HG03196 (cell line): ENCODE results near the gene TCEA2.

Experiments
- ATAC-seq: cut with Tn5 transposase; IDR thresholded peaks from one replicate; pipeline ENCODE4 v1.9.1; 2021; ENCODE audit not compliant: unreplicated experiment

The TCEA2 gene

GRCh38 chr20:64035066-64035932 lies 27.7 kb upstream of the TCEA2 start:
- ATAC-seq, result no peak

- no peak for ATAC-seq
These were observed 27.1 kb upstream of the TCEA2 start, which contains the start of gene C20orf204 for GRCh38 chr20:64035933-64036345. C20orf204 (plus strand) TSS chr20:64036182; CDS start chr20:64036324, 142 bp downstream.

- no peak for ATAC-seq
These were observed 26.4 kb upstream of the TCEA2 start for GRCh38 chr20:64036346-64037198.

GRCh38 chr20:64037199-64037497 lies 25.9 kb upstream of the TCEA2 start:
- no peak for ATAC-seq

GRCh38 chr20:64037498-64038213 lies 25.3 kb upstream of the TCEA2 start:
- ATAC-seq, result no peak

- no peak for ATAC-seq
These were observed 24.8 kb upstream of the TCEA2 start for GRCh38 chr20:64038224-64038564.

- ATAC-seq, result no peak
These were observed 24.3 kb upstream of the TCEA2 start for GRCh38 chr20:64038565-64039292.

- no peak for ATAC-seq
These were observed 23.5 kb upstream of the TCEA2 start for GRCh38 chr20:64039293-64040160.

- no peak for ATAC-seq
These were observed 22.6 kb upstream of the TCEA2 start for GRCh38 chr20:64040231-64041039.

- ATAC-seq, result no peak
These were observed 21.8 kb upstream of the TCEA2 start for GRCh38 chr20:64041040-64041780.

GRCh38 chr20:64041781-64042053 lies 21.3 kb upstream of the TCEA2 start:
- no peak for ATAC-seq

- no peak for ATAC-seq
These were observed 20.8 kb upstream of the TCEA2 start for GRCh38 chr20:64042054-64042781.

GRCh38 chr20:64043768-64044167 lies 19.2 kb upstream of the TCEA2 start:
- ATAC-seq, result no peak

GRCh38 chr20:64044484-64045247 lies 18.3 kb upstream of the TCEA2 start:
- ATAC-seq, result no peak

- no peak for ATAC-seq
These were observed 17.5 kb upstream of the TCEA2 start for GRCh38 chr20:64045346-64046011.

GRCh38 chr20:64047046-64047389 lies 16.0 kb upstream of the TCEA2 start:
- ATAC-seq, result no peak

- ATAC-seq, result no peak
These were observed 15.0 kb upstream of the TCEA2 start for GRCh38 chr20:64047968-64048401.
